K562 (cell line): ENCODE results near the gene GART.

Experiments used
- ATF7 ChIP-seq: fragments of 450-650 bp; IDR thresholded peaks from 2 replicates; pipeline ENCODE4 v1.7.1; 2014; ENCODE audit warnings: mild to moderate bottlenecking, moderate library complexity
- CBFB ChIP-seq: sonication (generic); formaldehyde crosslinking; IDR thresholded peaks from 2 replicates; pipeline ENCODE4 v1.4.0; 2020; ENCODE audit warnings: mild to moderate bottlenecking, missing genetic modification reagents
- CTCF ChIP-seq, 3 experiments: IDR thresholded peaks in 2 of 3; conservative IDR thresholded peaks in 1 of 3; 2 replicates each; pipeline ENCODE4 v1.5.1; 2011 to 2012; ENCODE audit warnings: low read length in 3 of 3, mild to moderate bottlenecking in 3 of 3, control low read depth in 2 of 3, improper control_type of control experiment in 1 of 3, inconsistent platforms in 1 of 3, low read depth in 1 of 3, mixed read lengths in 1 of 3, moderate library complexity in 1 of 3; ENCODE audit not compliant: insufficient read depth in 2 of 3
- E2F6 ChIP-seq, 2 experiments: IDR thresholded peaks; 2 replicates each; pipeline ENCODE4 v1.6.1; 2011; ENCODE audit warnings: borderline replicate concordance in 1 of 2, control low read depth in 1 of 2, low read depth in 1 of 2, low read length in 1 of 2, mild to moderate bottlenecking in 1 of 2, mixed read lengths in 1 of 2, moderate library complexity in 1 of 2; ENCODE audit not compliant: insufficient read depth in 1 of 2, insufficient read length in 1 of 2, poor library complexity in 1 of 2, severe bottlenecking in 1 of 2; ENCODE audit errors: extremely low read depth in 1 of 2
- GABPB1 ChIP-seq: sonication (generic); formaldehyde crosslinking; IDR thresholded peaks from 2 replicates; pipeline ENCODE4 v1.8.0; 2022; ENCODE audit warnings: mild to moderate bottlenecking, missing genetic modification reagents
- HIVEP1 ChIP-seq: fragments of 250-450 bp; sonication (Bioruptor Pico); IDR thresholded peaks from 2 replicates; pipeline ENCODE4 v1.4.0; 2020; ENCODE audit warnings: mild to moderate bottlenecking
- NFATC3 ChIP-seq: fragments of 450-650 bp; IDR thresholded peaks from 2 replicates; pipeline ENCODE4 v1.6.1; 2017; ENCODE audit warnings: mild to moderate bottlenecking
- NONO ChIP-seq, 2 experiments: fragments of 200-400 bp in 1 of 2; fragments of 450-650 bp in 1 of 2; formaldehyde crosslinking in 1 of 2; IDR thresholded peaks; 2 replicates each; pipeline ENCODE4 v1.6.1; 2017; ENCODE audit warnings: low read depth in 2 of 2, mild to moderate bottlenecking in 2 of 2, moderate library complexity in 2 of 2, low read length in 1 of 2
- SMARCA4 ChIP-seq: fragments of 450-650 bp; IDR thresholded peaks from 2 replicates; pipeline ENCODE4 v1.6.1; 2016
- USF1 ChIP-seq: sonication (generic); formaldehyde crosslinking; IDR thresholded peaks from 2 replicates; pipeline ENCODE4 v1.9.0; 2022; ENCODE audit warnings: mild to moderate bottlenecking, missing genetic modification reagents
- ZBTB33 ChIP-seq: sonication (generic); formaldehyde crosslinking; IDR thresholded peaks from 2 replicates; pipeline ENCODE4 v1.8.1; 2023; ENCODE audit warnings: mild to moderate bottlenecking, missing genetic modification reagents
- ZC3H11A ChIP-seq: IDR thresholded peaks from 2 replicates; pipeline ENCODE4 v1.6.1; 2012; ENCODE audit warnings: low read depth, low read length, improper control_type of control experiment
- ZNF311 ChIP-seq: fragments of 250-450 bp; sonication (Bioruptor Pico); IDR thresholded peaks from 2 replicates; pipeline ENCODE4 v1.4.0; 2020; ENCODE audit warnings: mild to moderate bottlenecking, moderate library complexity
- ZNF583 ChIP-seq: fragments of 250-450 bp; sonication (Bioruptor Pico); IDR thresholded peaks from 2 replicates; pipeline ENCODE4 v1.4.0; 2020

- TF ChIP-seq ZBTB33 (no peak), HIVEP1 (CRISPR knock-in tag) (no peak), SMARCA4 (no peak), CTCF (IDR thresholded peaks at IDR 0.05 in 2 of 3, conservative IDR thresholded peaks at IDR 0.05 in 1 of 3; ENCODE audit: insufficient read depth in 2 of 3, low read depth in 1 of 3, low read length in 3 of 3) (no peak), E2F6 (IDR thresholded peaks at IDR 0.05; ENCODE audit: borderline replicate concordance in 1 of 2, extremely low read depth in 1 of 2, insufficient read depth in 1 of 2, insufficient read length in 1 of 2, low read depth in 1 of 2, low read length in 1 of 2, poor library complexity in 1 of 2, severe bottlenecking in 1 of 2) (no peak), ZNF311 (no peak), GABPB1 (CRISPR knock-in tag) (no peak), ZC3H11A (no peak), USF1 (CRISPR knock-in tag) (no peak), NONO (IDR thresholded peaks at IDR 0.05; ENCODE audit: low read depth in 2 of 2, low read length in 1 of 2) (no peak), CBFB (CRISPR knock-in tag) (no peak), ATF7 (no peak), ZNF583 (CRISPR knock-in tag) (no peak), NFATC3 (no peak)
These were observed 26.0 kb upstream of the GART start for GRCh38 chr21:33567914-33568313.
